K562 (cell line): ENCODE measurements around the gene SPOUT1. TPM values are rescaled to one million over a fixed set of nuclear protein-coding genes. Genes with fewer than 3 reads are reported as not detected.
A peak's percentile ranks its signal among the peaks of the same experiment; 100 is the strongest.

Source experiments
- BRCA1 ChIP-seq, 2 experiments: fragments of 450-650 bp in 1 of 2; sonication (generic) in 1 of 2; formaldehyde crosslinking in 1 of 2; IDR thresholded peaks; 2 replicates each; pipeline versions ENCODE4 v1.5.0 to v1.6.1; 2017 to 2020; ENCODE audit warnings: mild to moderate bottlenecking in 1 of 2, missing genetic modification reagents in 1 of 2
- FOXM1 ChIP-seq, 2 experiments: fragments of 450-650 bp in 1 of 2; sonication (generic) in 1 of 2; formaldehyde crosslinking in 1 of 2; IDR thresholded peaks; 2 replicates each; pipeline versions ENCODE4 v1.6.1 to v1.9.0; 2017 to 2022; ENCODE audit warnings: low read depth in 2 of 2, mild to moderate bottlenecking in 2 of 2, missing genetic modification reagents in 1 of 2, moderate library complexity in 1 of 2
- JUN ChIP-seq, 2 experiments: sonication (generic) in 1 of 2; formaldehyde crosslinking in 1 of 2; IDR thresholded peaks; 2 replicates each; pipeline versions ENCODE4 v1.6.1 to v1.8.0; 2012 to 2022; ENCODE audit warnings: borderline replicate concordance in 2 of 2, mild to moderate bottlenecking in 2 of 2, improper control_type of control experiment in 1 of 2, low read depth in 1 of 2, low read length in 1 of 2, missing genetic modification reagents in 1 of 2
- MYNN ChIP-seq, 2 experiments: sonication (generic); formaldehyde crosslinking in 1 of 2; IDR thresholded peaks; 2 replicates each; pipeline versions ENCODE4 v1.5.0 to v1.6.1; 2016 to 2020; ENCODE audit warnings: antibody characterized with exemption in 1 of 2, missing genetic modification reagents in 1 of 2
- ZC3H11A ChIP-seq: IDR thresholded peaks from 2 replicates; pipeline ENCODE4 v1.6.1; 2012; ENCODE audit warnings: low read depth, low read length, improper control_type of control experiment
- polyA plus RNA-seq, 8 experiments: library from polyadenylated mRNA; depleted of rRNA in 4 of 8; stranded (reverse) in 5 of 8; unstranded in 3 of 8; fragments of >200 nt; fragmentation: Nextera tagmentation in 2 of 8; fragmentation: Illumina TruSeq in 1 of 8; extraction: Ambion mirVana in 2 of 8; extraction: Trizol in 1 of 8; gene quantifications; 2 replicates each; pipeline versions ENCODE4 v1.2.1 to v1.2.3, GENCODE V29; 2011 to 2014; ENCODE audit warnings: inconsistent platforms in 1 of 8, missing spikeins in 1 of 8
- total RNA-seq, 7 experiments: library from RNA; depleted of rRNA in 6 of 7; stranded (reverse); fragments of >200 nt in 6 of 7; fragmentation: Illumina TruSeq in 2 of 7; extraction: Trizol in 2 of 7; gene quantifications; 2 replicates each; pipeline versions ENCODE4 v1.2.1 to v1.2.3, GENCODE V29; 2011 to 2021; ENCODE audit warnings: low replicate concordance in 1 of 7
- TF ChIP-seq, protein P1 (sequence below), 2 experiments: IDR thresholded peaks; 2 replicates each; pipeline ENCODE4 v1.6.1; 2011; ENCODE audit warnings: borderline replicate concordance in 1 of 2, control low read depth in 1 of 2, low read depth in 1 of 2, low read length in 1 of 2, mild to moderate bottlenecking in 1 of 2, mixed read lengths in 1 of 2, moderate library complexity in 1 of 2; ENCODE audit not compliant: insufficient read depth in 1 of 2, insufficient read length in 1 of 2, poor library complexity in 1 of 2, severe bottlenecking in 1 of 2; ENCODE audit errors: extremely low read depth in 1 of 2
- TF ChIP-seq, protein P2 (sequence below), 2 experiments: IDR thresholded peaks in 1 of 2; conservative IDR thresholded peaks in 1 of 2; 2 replicates each; pipeline ENCODE4 v1.6.1; 2016; ENCODE audit warnings: low read depth in 2 of 2, mild to moderate bottlenecking in 1 of 2, missing compliant biosample characterization in 1 of 2, missing genetic modification characterization in 1 of 2, moderate library complexity in 1 of 2
- TF ChIP-seq, protein P3 (sequence below): fragments of 450-650 bp; conservative IDR thresholded peaks from 2 replicates; pipeline ENCODE4 v1.6.1; 2016; ENCODE audit warnings: missing genetic modification characterization, low read depth, mild to moderate bottlenecking, missing compliant biosample characterization, moderate library complexity
- TF ChIP-seq, protein P4 (sequence below), 2 experiments: fragments of 450-650 bp; conservative IDR thresholded peaks; 2 replicates each; pipeline ENCODE4 v1.6.1; 2017; ENCODE audit warnings: mild to moderate bottlenecking in 2 of 2, moderate library complexity in 2 of 2
- TF ChIP-seq, protein P5 (sequence below): sonication (generic); formaldehyde crosslinking; IDR thresholded peaks from 2 replicates; pipeline ENCODE4 v1.8.0; 2023; ENCODE audit warnings: mild to moderate bottlenecking, missing genetic modification reagents

Gene SPOUT1
- total and polyA plus RNA-seq, 9 of the 15 experiments (the other 6 are each of a cell fraction or from before 2014, with no cell fraction given): 10.6 to 121 (median 37.4) TPM

DNA sequence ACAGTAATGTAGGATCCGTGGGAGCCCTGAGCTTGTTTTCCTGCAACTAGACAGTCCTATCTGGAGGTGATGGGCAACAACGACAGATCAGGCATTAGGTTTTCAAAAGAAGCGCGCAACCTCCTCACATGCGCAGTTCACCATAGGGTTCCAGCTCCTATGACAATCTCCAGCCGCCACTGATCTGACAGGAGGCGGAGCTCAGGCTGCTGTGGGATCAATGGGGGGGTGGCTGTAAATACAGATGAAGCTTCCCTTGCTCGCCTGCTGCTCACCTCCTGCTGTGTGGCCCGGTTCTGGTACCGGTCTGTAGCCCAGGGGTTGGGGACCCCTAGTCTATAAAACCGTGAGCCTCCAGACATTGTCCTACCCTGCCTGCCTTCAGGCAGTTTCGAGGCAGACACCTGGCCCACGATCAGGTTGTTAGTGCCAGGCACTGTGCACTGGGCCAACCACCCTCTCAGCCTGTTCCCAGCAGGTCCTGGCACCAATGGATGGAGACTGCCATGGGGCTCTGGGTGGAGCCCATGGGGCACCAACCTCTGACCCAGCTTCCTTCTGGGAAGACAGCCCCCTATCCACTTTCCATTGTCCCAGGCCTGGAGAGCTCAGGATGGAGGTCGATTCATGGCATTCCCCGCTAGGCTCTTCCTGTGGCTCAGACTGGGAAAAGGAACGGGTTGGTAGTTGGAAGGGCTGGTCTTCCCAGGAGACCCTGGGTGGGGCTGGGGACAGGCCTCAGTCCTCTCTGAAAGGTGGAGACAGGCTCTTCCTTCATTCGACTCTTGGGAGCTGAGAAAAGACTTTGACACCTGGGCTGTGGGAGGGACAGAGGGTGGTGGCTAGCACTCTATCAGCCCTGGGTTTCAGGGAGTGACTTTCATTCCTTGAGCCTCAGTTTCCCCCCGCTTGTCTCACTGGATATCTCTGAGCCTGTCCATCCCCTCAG is 9.6 kb downstream of the SPOUT1 start (continued):
- TF ChIP-seq, protein P1, sequence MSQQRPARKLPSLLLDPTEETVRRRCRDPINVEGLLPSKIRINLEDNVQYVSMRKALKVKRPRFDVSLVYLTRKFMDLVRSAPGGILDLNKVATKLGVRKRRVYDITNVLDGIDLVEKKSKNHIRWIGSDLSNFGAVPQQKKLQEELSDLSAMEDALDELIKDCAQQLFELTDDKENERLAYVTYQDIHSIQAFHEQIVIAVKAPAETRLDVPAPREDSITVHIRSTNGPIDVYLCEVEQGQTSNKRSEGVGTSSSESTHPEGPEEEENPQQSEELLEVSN (IDR thresholded peaks at IDR 0.05; ENCODE audit: borderline replicate concordance in 1 of 2, extremely low read depth in 1 of 2, insufficient read depth in 1 of 2, insufficient read length in 1 of 2, low read depth in 1 of 2, low read length in 1 of 2, poor library complexity in 1 of 2, severe bottlenecking in 1 of 2): peak in 1 of 2 experiments; percentile 62
- TF ChIP-seq, protein P2, sequence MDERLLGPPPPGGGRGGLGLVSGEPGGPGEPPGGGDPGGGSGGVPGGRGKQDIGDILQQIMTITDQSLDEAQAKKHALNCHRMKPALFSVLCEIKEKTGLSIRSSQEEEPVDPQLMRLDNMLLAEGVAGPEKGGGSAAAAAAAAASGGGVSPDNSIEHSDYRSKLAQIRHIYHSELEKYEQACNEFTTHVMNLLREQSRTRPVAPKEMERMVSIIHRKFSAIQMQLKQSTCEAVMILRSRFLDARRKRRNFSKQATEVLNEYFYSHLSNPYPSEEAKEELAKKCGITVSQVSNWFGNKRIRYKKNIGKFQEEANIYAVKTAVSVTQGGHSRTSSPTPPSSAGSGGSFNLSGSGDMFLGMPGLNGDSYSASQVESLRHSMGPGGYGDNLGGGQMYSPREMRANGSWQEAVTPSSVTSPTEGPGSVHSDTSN (CRISPR knock-in tag; IDR thresholded peaks at IDR 0.05; ENCODE audit: low read depth): no peak
- TF ChIP-seq, protein P2 (tag; conservative IDR thresholded peaks at IDR 0.05; ENCODE audit: low read depth): peak; percentile 40; the same call in 1 of the 2 replicates
- TF ChIP-seq ZC3H11A: no peak
- TF ChIP-seq BRCA1 (IDR thresholded peaks at IDR 0.05): no peak
- 0 out of 2 replicates have a peak, but pooled peaks have one; percentile 76 for TF ChIP-seq BRCA1 (CRISPR knock-in tag; IDR thresholded peaks at IDR 0.05)
- 0 out of 2 replicates have a peak, but pooled peaks have one; percentile 20 for TF ChIP-seq MYNN (IDR thresholded peaks at IDR 0.05)
- no peak for TF ChIP-seq MYNN (CRISPR knock-in tag; IDR thresholded peaks at IDR 0.05)
- no peak for TF ChIP-seq FOXM1 (IDR thresholded peaks at IDR 0.05; ENCODE audit: low read depth)
- no peak for TF ChIP-seq FOXM1 (CRISPR knock-in tag; IDR thresholded peaks at IDR 0.05; ENCODE audit: low read depth)
- TF ChIP-seq JUN (IDR thresholded peaks at IDR 0.05; ENCODE audit: borderline replicate concordance, low read depth, low read length): no peak
- no peak for TF ChIP-seq JUN (CRISPR knock-in tag; IDR thresholded peaks at IDR 0.05; ENCODE audit: borderline replicate concordance)
- TF ChIP-seq, protein P3, sequence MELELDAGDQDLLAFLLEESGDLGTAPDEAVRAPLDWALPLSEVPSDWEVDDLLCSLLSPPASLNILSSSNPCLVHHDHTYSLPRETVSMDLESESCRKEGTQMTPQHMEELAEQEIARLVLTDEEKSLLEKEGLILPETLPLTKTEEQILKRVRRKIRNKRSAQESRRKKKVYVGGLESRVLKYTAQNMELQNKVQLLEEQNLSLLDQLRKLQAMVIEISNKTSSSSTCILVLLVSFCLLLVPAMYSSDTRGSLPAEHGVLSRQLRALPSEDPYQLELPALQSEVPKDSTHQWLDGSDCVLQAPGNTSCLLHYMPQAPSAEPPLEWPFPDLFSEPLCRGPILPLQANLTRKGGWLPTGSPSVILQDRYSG (tag): no peak
- TF ChIP-seq, protein P4, sequence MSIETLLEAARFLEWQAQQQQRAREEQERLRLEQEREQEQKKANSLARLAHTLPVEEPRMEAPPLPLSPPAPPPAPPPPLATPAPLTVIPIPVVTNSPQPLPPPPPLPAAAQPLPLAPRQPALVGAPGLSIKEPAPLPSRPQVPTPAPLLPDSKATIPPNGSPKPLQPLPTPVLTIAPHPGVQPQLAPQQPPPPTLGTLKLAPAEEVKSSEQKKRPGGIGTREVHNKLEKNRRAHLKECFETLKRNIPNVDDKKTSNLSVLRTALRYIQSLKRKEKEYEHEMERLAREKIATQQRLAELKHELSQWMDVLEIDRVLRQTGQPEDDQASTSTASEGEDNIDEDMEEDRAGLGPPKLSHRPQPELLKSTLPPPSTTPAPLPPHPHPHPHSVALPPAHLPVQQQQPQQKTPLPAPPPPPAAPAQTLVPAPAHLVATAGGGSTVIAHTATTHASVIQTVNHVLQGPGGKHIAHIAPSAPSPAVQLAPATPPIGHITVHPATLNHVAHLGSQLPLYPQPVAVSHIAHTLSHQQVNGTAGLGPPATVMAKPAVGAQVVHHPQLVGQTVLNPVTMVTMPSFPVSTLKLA (conservative IDR thresholded peaks at IDR 0.05): peak in 1 of 2 experiments; percentile 16; a peak in 1 of 4 replicates
- TF ChIP-seq, protein P5, sequence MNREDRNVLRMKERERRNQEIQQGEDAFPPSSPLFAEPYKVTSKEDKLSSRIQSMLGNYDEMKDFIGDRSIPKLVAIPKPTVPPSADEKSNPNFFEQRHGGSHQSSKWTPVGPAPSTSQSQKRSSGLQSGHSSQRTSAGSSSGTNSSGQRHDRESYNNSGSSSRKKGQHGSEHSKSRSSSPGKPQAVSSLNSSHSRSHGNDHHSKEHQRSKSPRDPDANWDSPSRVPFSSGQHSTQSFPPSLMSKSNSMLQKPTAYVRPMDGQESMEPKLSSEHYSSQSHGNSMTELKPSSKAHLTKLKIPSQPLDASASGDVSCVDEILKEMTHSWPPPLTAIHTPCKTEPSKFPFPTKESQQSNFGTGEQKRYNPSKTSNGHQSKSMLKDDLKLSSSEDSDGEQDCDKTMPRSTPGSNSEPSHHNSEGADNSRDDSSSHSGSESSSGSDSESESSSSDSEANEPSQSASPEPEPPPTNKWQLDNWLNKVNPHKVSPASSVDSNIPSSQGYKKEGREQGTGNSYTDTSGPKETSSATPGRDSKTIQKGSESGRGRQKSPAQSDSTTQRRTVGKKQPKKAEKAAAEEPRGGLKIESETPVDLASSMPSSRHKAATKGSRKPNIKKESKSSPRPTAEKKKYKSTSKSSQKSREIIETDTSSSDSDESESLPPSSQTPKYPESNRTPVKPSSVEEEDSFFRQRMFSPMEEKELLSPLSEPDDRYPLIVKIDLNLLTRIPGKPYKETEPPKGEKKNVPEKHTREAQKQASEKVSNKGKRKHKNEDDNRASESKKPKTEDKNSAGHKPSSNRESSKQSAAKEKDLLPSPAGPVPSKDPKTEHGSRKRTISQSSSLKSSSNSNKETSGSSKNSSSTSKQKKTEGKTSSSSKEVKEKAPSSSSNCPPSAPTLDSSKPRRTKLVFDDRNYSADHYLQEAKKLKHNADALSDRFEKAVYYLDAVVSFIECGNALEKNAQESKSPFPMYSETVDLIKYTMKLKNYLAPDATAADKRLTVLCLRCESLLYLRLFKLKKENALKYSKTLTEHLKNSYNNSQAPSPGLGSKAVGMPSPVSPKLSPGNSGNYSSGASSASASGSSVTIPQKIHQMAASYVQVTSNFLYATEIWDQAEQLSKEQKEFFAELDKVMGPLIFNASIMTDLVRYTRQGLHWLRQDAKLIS (CRISPR knock-in tag): 0 out of 2 replicates have a peak, but pooled peaks have one; percentile 24
